ENCODE results near the gene FBXO10.
A peak's percentile ranks its signal among the peaks of the same experiment; 100 is the strongest.

Gene FBXO10

DNA sequence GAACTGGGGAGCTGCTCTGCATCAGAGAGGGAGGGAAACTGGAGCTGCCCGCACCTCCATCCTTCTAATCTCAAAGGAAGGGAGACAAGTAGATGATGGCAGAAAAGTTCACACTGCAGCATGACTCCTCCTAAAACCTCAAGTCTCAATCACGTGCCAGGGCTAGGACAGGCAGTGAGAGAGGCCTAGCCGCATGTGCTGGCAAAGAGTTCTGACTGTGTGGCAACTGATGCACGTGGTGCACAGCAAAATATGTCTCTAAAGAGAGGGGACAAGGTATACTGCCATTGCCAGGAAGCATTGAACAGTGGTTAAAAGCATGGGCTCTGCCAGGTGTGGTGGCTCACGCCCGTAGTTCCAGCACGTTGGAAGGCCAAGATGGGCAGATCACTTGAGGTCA, 38.1 kb downstream of the FBXO10 start:
- TF ChIP-seq, protein P1, sequence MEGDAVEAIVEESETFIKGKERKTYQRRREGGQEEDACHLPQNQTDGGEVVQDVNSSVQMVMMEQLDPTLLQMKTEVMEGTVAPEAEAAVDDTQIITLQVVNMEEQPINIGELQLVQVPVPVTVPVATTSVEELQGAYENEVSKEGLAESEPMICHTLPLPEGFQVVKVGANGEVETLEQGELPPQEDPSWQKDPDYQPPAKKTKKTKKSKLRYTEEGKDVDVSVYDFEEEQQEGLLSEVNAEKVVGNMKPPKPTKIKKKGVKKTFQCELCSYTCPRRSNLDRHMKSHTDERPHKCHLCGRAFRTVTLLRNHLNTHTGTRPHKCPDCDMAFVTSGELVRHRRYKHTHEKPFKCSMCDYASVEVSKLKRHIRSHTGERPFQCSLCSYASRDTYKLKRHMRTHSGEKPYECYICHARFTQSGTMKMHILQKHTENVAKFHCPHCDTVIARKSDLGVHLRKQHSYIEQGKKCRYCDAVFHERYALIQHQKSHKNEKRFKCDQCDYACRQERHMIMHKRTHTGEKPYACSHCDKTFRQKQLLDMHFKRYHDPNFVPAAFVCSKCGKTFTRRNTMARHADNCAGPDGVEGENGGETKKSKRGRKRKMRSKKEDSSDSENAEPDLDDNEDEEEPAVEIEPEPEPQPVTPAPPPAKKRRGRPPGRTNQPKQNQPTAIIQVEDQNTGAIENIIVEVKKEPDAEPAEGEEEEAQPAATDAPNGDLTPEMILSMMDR (IDR thresholded peaks at IDR 0.05; ENCODE audit: extremely low read depth, insufficient read depth, missing control alignments): no peak
- no peak for DNase-seq (ENCODE audit: low spot score)
- in situ Hi-C loops (cut with MboI; ENCODE audit: low pct_unique_long_range_greater_than_20kb, low sequenced_read_pairs, unreplicated experiment): no loop called here

DNA sequence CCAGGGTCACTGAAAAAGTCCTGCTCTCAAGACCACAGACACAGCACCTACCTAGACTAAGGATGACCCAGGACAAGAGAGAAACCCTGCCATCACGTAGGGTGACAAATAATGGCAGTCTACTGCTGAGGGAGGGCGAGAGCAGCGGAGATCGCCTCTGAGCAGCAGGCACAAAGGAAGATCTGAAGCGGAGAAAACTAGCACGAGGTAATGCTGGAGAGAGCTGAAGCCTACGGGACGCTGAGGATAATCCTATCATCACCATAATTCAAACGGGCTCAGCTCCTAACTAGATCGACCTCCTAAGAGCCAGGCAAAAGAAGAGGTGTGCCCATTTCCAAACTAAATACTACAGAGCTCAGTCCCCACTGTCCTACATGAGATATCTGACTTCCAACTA, 41.3 kb downstream of the FBXO10 start:
- in situ Hi-C loops (cut with MboI; ENCODE audit: low pct_unique_long_range_greater_than_20kb, low sequenced_read_pairs, unreplicated experiment): no loop called here
- no peak for DNase-seq (ENCODE audit: low spot score)
- TF ChIP-seq, protein P1 (IDR thresholded peaks at IDR 0.05; ENCODE audit: extremely low read depth, insufficient read depth, missing control alignments): no peak

DNA sequence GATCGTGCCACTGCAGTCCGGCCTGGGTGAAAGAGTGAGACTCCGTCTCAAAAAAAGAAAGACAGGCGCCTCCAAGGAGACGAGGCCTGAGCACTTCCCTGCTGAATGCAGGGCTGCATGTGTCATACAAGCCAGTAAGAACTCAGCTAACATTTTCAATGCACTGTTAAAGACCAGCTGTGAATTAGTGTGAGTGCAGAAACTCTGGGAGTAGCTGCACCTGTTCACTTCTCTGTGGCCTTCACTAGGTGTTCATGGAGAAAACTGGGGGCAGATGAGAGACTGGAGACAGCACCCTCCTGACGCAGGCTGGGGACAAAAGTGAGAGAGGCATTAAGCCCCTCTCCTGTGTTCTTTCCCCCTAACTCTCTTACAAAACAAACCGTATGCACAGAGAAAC, 41.8 kb downstream of the FBXO10 start:
- in situ Hi-C loops (cut with MboI; ENCODE audit: low pct_unique_long_range_greater_than_20kb, low sequenced_read_pairs, unreplicated experiment): no loop called here
- no peak for DNase-seq (ENCODE audit: low spot score)
- TF ChIP-seq, protein P1 (IDR thresholded peaks at IDR 0.05; ENCODE audit: extremely low read depth, insufficient read depth, missing control alignments): no peak

DNA sequence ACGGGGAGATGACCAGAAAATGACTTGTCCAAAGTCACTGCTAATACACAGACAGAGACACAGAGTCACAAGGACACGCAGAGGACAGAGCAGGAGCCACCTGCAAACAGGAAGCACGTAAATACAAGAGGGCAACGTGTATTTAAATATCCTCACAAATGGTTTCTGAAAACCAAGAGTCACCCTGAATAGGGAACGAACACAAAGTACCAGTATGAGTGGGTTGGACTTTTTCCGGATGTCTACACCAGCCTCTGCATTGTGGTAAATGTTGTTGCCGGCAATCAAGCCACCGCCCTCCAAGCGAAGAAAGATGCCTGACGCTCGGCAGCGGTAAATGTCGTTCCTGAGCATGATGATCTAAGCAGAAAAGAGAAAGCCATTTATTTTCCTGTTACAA, 44.5 kb downstream of the FBXO10 start:
- in situ Hi-C loops (cut with MboI; ENCODE audit: low pct_unique_long_range_greater_than_20kb, low sequenced_read_pairs, unreplicated experiment): no loop called here
- TF ChIP-seq, protein P1 (IDR thresholded peaks at IDR 0.05; ENCODE audit: extremely low read depth, insufficient read depth, missing control alignments): no peak
- DNase-seq (ENCODE audit: low spot score): peak; percentile 44

DNA sequence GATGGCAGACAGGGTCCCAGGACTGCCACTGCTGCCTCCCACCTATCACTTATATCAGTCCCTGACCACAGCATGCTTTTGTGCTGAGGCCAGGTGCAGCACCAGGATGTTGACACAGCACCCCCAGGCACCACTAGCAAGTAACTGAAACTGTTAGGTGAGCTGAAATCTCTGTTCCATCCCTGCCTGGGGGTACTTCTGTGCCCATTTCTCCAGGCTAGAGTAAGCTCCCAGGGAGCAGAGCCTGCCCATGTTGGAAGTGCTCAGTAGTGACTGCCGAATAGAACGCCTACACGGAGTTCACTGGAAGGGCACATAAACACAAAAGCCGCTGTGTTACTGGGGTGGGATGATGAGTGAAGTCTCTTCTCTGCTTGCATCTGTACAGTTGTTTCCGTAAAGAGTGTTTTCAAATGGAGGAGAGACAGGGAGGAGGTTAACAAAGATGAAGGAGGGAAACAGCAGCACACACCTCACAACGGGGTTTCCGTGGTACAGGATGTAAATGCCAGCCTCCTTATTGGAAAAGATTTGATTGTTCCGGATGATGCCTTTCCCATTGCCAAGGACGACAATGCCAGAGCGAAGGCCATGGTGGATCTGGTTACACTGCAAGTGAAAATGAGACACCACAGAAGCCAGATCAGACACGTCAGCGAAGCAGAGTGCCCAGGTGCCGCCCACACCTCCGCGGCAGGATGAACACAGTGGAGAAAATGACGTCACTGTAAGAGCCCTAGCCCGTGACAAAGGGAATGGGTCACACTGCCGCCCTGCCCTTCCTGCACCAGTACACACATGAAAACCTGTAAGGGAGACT, 47.3 kb downstream of the FBXO10 start:
- peak; percentile 76 for DNase-seq (ENCODE audit: low spot score)
- in situ Hi-C loops (cut with MboI; ENCODE audit: low pct_unique_long_range_greater_than_20kb, low sequenced_read_pairs, unreplicated experiment): no loop called here
- TF ChIP-seq, protein P1 (IDR thresholded peaks at IDR 0.05; ENCODE audit: extremely low read depth, insufficient read depth, missing control alignments): no peak

DNA sequence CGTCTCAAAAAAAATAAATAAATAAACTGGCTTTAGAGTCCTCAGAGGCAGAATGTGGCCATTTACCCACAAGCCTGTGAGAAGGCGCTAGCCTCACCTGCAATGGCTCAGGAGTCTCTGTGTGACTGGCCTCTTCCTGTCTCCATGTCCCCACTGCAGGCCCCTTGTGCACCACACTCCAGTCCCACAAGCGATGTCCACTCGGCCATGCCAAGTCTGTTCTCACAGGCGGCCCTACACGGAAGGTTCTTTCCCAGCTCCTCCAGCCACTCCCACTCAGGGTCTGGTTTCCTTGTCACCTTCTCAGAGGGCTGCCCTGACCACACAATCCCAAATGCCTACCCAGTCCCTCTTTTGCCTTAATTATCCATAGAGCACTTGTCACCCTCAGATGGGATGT, 52.3 kb downstream of the FBXO10 start:
- TF ChIP-seq, protein P1 (IDR thresholded peaks at IDR 0.05; ENCODE audit: extremely low read depth, insufficient read depth, missing control alignments): no peak
- in situ Hi-C loops (cut with MboI; ENCODE audit: low pct_unique_long_range_greater_than_20kb, low sequenced_read_pairs, unreplicated experiment): no loop called here
- no peak for DNase-seq (ENCODE audit: low spot score)
